ENCODE data around the gene NCBP1. TPM values are rescaled to one million over a fixed set of nuclear protein-coding genes. Genes with fewer than 3 reads are reported as not detected.

The NCBP1 gene
- total RNA-seq, 3 donors from 2014 or later = 25.0 to 33.2 (median 30.2) TPM

- intact Hi-C loops (cut with DNase I; ENCODE audit: low total_unique reads) = no loop called here
- no peak for DNase-seq (ENCODE audit: low spot score in 2 of 2)
- TF ChIP-seq POLR2AphosphoS5 (IDR thresholded peaks at IDR 0.05) (no peak), CTCF (IDR thresholded peaks at IDR 0.05) (no peak), POLR2A (IDR thresholded peaks at IDR 0.05) (no peak)
- no peaks in the 10 kb centered on the region for H3K27me3 ChIP-seq
- H3K4me1 ChIP-seq = no peaks in the 10 kb centered on the region
- H3K9me3 ChIP-seq = no peaks in the 10 kb centered on the region
- no peak overlapping the region for H3K4me3 ChIP-seq
- no peak overlapping the region for H3K27ac ChIP-seq
- H3K36me3 ChIP-seq = peaks cover 6% of the 10 kb centered on the region
Measured at GRCh38 chr9:97660340-97660739, 26.7 kb downstream of the NCBP1 start.

GRCh38 chr9:97660847-97661246, 27.2 kb downstream of the NCBP1 start:
- Histone ChIP-seq H3K27ac (no peak overlapping the region), H3K36me3 (peaks cover 3% of the 10 kb centered on the region), H3K4me1 (no peaks in the 10 kb centered on the region), H3K27me3 (no peaks in the 10 kb centered on the region), H3K4me3 (no peak overlapping the region), H3K9me3 (no peaks in the 10 kb centered on the region)
- TF ChIP-seq POLR2A (IDR thresholded peaks at IDR 0.05) (no peak), POLR2AphosphoS5 (IDR thresholded peaks at IDR 0.05) (no peak), CTCF (IDR thresholded peaks at IDR 0.05) (no peak)
- DNase-seq (ENCODE audit: low spot score in 2 of 2) = no peak
- intact Hi-C loops (cut with DNase I; ENCODE audit: low total_unique reads) = no loop called here

GRCh38 chr9:97665742-97666141, 32.1 kb downstream of the NCBP1 start:
- TF ChIP-seq POLR2AphosphoS5 (IDR thresholded peaks at IDR 0.05) = no peak
- TF ChIP-seq POLR2A (IDR thresholded peaks at IDR 0.05) = no peak
- no peak for TF ChIP-seq CTCF (IDR thresholded peaks at IDR 0.05)
- Histone ChIP-seq H3K4me1 (no peaks in the 10 kb centered on the region), H3K27ac (no peak overlapping the region), H3K27me3 (no peaks in the 10 kb centered on the region), H3K36me3 (peaks cover 6% of the 10 kb centered on the region), H3K4me3 (no peak overlapping the region), H3K9me3 (no peaks in the 10 kb centered on the region)
- DNase-seq (ENCODE audit: low spot score in 2 of 2) = no peak
- intact Hi-C loops (cut with DNase I; ENCODE audit: low total_unique reads) = no loop called here

- intact Hi-C loops (cut with DNase I; ENCODE audit: low total_unique reads) = no loop called here
- Histone ChIP-seq H3K27ac (no peak overlapping the region), H3K36me3 (peaks cover 6% of the 10 kb centered on the region), H3K27me3 (no peaks in the 10 kb centered on the region), H3K4me1 (no peaks in the 10 kb centered on the region), H3K9me3 (no peaks in the 10 kb centered on the region), H3K4me3 (no peak overlapping the region)
- no peak for DNase-seq (ENCODE audit: low spot score in 2 of 2)
- TF ChIP-seq POLR2A (IDR thresholded peaks at IDR 0.05) = no peak
- TF ChIP-seq CTCF (IDR thresholded peaks at IDR 0.05) = no peak
- TF ChIP-seq POLR2AphosphoS5 (IDR thresholded peaks at IDR 0.05) = no peak
Measured at GRCh38 chr9:97666907-97667686, 33.5 kb downstream of the NCBP1 start.

- no peaks in the 10 kb centered on the region for H3K9me3 ChIP-seq
- intact Hi-C loops (cut with DNase I; ENCODE audit: low total_unique reads) = no loop called here
- no peak for TF ChIP-seq CTCF (IDR thresholded peaks at IDR 0.05)
- no peak for TF ChIP-seq POLR2A (IDR thresholded peaks at IDR 0.05)
- no peak for TF ChIP-seq POLR2AphosphoS5 (IDR thresholded peaks at IDR 0.05)
- H3K27ac ChIP-seq = no peak overlapping the region
- H3K27me3 ChIP-seq = no peaks in the 10 kb centered on the region
- H3K4me1 ChIP-seq = no peaks in the 10 kb centered on the region
- DNase-seq (ENCODE audit: low spot score in 2 of 2) = no peak
- H3K4me3 ChIP-seq = no peak overlapping the region
- H3K36me3 ChIP-seq = peaks cover 6% of the 10 kb centered on the region
Measured at GRCh38 chr9:97668485-97668884, 34.9 kb downstream of the NCBP1 start.

All from breast epithelium (tissue), 4 donors.